H54 (cell line): ENCODE measurements around the gene LPAR2.

Source experiments
- DNase-seq: peaks from one replicate; pipeline ENCODE4 v3.0.0; 2011; ENCODE audit warnings: low spot score, mixed read lengths; ENCODE audit not compliant: insufficient read length
- FAIRE-seq: peaks from 3 replicates; lab custom pipeline; 2011; peaks lifted over from hg19 to GRCh38; lab: Jason Lieb, UNC
- POLR2A ChIP-seq: IDR thresholded peaks from 2 replicates; pipeline ENCODE4 v1.6.1; 2011; ENCODE audit warnings: low read depth, mild to moderate bottlenecking, low read length

The LPAR2 gene

GRCh38 chr19:19659646-19660245 lies 31.7 kb upstream of the LPAR2 start:
- no peak for FAIRE-seq
- TF ChIP-seq POLR2A: no peak

GRCh38 chr19:19657397-19657783 lies 29.4 kb upstream of the LPAR2 start:
- DNase-seq (peak; percentile 0), FAIRE-seq (no peak)
- no peak for TF ChIP-seq POLR2A

More at GRCh38 chr19:19659646-19660245, 31.7 kb upstream of the LPAR2 start:
- no peak for DNase-seq

GRCh38 chr19:19656451-19657396 lies 28.7 kb upstream of the LPAR2 start:
- DNase-seq (peak; percentile 1), FAIRE-seq (no peak)
- no peak for TF ChIP-seq POLR2A

GRCh38 chr19:19655641-19656343 lies 27.8 kb upstream of the LPAR2 start:
- FAIRE-seq (no peak), DNase-seq (peak; percentile 1)
- no peak for TF ChIP-seq POLR2A

GRCh38 chr19:19655051-19655594 lies 27.1 kb upstream of the LPAR2 start:
- no peak for FAIRE-seq
- DNase-seq: peak; percentile 0
- no peak for TF ChIP-seq POLR2A

GRCh38 chr19:19654441-19654840 lies 26.4 kb upstream of the LPAR2 start:
- no peak for TF ChIP-seq POLR2A
- no peak for FAIRE-seq
- no peak for DNase-seq

- no peak for TF ChIP-seq POLR2A
- FAIRE-seq: no peak
Measured at GRCh38 chr19:19653597-19654147, 25.7 kb upstream of the LPAR2 start.

GRCh38 chr19:19652482-19653295 lies 24.7 kb upstream of the LPAR2 start:
- DNase-seq (no peak), FAIRE-seq (no peak)
- no peak for TF ChIP-seq POLR2A

More at GRCh38 chr19:19653597-19654147, 25.7 kb upstream of the LPAR2 start:
- DNase-seq: no peak

- no peak for TF ChIP-seq POLR2A
- FAIRE-seq (no peak), DNase-seq (no peak)
Measured at GRCh38 chr19:19651076-19651475, 23.1 kb upstream of the LPAR2 start.

GRCh38 chr19:19650331-19650730 lies 22.3 kb upstream of the LPAR2 start:
- no peak for FAIRE-seq
- DNase-seq: no peak
- TF ChIP-seq POLR2A: no peak

GRCh38 chr19:19649580-19649995 lies 21.6 kb upstream of the LPAR2 start:
- DNase-seq (no peak), FAIRE-seq (no peak)

GRCh38 chr19:19649155-19649554 lies 21.1 kb upstream of the LPAR2 start:
- FAIRE-seq: no peak
- no peak for DNase-seq
- no peak for TF ChIP-seq POLR2A

More at GRCh38 chr19:19649580-19649995, 21.6 kb upstream of the LPAR2 start:
- TF ChIP-seq POLR2A: no peak
